Hepatocyte (in vitro differentiated cells): ENCODE data around the gene TOGARAM2.

Experiments used
- CTCF ChIP-seq: fragments of 200-600 bp; sonication (generic); IDR thresholded peaks from 2 replicates; pipeline ENCODE4 v1.5.1; 2016; ENCODE audit warnings: antibody characterized with exemption, mild to moderate bottlenecking; ENCODE audit not compliant: poor library complexity
- EZH2phosphoT487 ChIP-seq: fragments of 200-600 bp; sonication (generic); IDR thresholded peaks from one replicate; pipeline ENCODE4 v1.6.1; 2018; ENCODE audit warnings: antibody characterized with exemption, mild to moderate bottlenecking, low read depth, moderate library complexity; ENCODE audit not compliant: unreplicated experiment, severe bottlenecking

GRCh38 chr2:29047083-29047845 is 66.2 kb downstream of the TOGARAM2 start:
- TF ChIP-seq CTCF, result no peak
- TF ChIP-seq EZH2phosphoT487, result no peak
